Fibroblast of skin of left quadriceps (primary cell): ENCODE measurements around the gene OSM.

Source experiments
- DNase-seq, 2 experiments: peaks; one replicate each; pipeline ENCODE4 v3.0.0-alpha.2; 2013; ENCODE audit warnings: low read depth in 2 of 2

The OSM gene

GRCh38 chr22:30297991-30298701 is 31.5 kb upstream of the OSM start:
- no peak for DNase-seq

DNA sequence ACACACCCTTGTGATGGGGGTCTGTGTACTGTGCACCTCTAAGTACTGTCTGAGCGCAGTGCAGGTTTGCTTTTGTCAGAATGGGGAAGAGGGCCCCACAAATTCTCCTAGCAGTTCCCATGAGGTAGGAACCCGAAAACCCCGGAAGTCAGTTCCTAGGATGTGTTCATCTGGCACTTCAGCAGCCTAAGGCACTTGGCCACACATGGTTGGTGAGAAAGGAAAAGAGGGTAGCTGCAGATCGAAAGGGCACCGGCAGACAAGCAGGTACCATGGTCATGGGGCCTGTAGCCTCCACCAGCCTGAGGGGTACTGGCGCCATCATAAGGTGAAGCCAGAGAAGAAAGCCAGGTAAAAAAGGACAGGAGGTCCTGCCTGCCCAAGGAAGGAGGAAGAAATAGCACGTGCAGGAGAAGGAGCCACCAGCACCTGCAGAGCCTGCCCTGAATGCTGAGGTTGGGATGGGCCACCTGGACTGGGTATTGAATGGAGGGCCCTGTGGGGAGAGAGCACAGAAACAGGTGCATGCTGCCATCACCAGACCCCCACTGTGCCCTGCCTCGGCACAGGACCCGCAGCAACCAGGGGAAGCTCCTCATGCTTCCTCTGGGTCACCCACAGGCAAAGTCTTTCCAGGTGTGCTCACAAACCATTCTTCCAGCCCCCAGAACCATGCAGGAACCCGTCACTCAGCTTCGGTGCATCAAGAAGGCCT is 30.8 kb upstream of the OSM start:
- no peak for DNase-seq

- DNase-seq = no peak
These were observed 30.2 kb upstream of the OSM start for GRCh38 chr22:30296833-30297232.

- DNase-seq = no peak
These were observed 29.7 kb upstream of the OSM start for GRCh38 chr22:30296324-30296723.

- DNase-seq = no peak
These were observed 28.9 kb upstream of the OSM start for GRCh38 chr22:30295576-30295975.

DNA sequence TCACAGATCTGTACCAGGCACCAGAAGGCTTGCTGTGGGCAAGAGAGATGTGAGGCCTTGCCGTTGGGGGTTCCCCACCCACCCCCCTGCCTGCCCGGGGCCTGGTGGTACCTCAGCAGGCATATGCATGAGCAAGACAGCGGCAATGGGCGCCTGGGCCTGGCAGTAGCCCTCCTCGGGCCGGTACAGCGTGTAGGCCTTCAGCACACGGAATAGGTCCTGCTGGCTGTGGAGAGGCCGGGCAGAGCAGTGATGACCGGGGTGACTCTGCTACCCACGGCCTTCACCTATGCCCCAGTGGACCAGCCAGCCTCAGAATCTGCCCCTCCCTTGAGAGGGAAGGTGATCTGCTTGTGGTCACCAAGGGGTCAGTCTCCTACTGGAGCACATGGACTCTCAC is 28.2 kb upstream of the OSM start:
- DNase-seq = no peak

DNA sequence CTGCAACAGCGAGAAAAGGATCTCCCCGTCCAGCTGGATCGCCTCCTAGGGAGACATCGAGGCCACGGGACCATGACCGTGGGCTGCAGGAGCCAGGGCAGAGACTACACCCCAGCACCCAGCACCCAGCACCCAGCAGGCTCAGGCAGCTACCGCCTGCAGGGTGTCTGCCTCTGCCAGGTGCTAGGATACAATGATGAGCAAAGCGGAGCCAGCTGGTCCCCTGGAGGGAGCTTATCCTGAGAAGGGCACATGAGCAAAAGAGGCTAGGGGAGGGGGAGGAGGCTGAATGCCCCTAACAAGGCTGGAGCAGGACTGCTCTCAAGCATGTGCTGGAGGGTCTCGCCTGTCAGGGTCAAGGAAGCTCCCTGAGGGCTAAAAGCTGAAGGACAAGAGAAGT is 27.4 kb upstream of the OSM start:
- no peak for DNase-seq

- DNase-seq = no peak
These were observed 26.4 kb upstream of the OSM start for GRCh38 chr22:30293026-30293425.

DNA sequence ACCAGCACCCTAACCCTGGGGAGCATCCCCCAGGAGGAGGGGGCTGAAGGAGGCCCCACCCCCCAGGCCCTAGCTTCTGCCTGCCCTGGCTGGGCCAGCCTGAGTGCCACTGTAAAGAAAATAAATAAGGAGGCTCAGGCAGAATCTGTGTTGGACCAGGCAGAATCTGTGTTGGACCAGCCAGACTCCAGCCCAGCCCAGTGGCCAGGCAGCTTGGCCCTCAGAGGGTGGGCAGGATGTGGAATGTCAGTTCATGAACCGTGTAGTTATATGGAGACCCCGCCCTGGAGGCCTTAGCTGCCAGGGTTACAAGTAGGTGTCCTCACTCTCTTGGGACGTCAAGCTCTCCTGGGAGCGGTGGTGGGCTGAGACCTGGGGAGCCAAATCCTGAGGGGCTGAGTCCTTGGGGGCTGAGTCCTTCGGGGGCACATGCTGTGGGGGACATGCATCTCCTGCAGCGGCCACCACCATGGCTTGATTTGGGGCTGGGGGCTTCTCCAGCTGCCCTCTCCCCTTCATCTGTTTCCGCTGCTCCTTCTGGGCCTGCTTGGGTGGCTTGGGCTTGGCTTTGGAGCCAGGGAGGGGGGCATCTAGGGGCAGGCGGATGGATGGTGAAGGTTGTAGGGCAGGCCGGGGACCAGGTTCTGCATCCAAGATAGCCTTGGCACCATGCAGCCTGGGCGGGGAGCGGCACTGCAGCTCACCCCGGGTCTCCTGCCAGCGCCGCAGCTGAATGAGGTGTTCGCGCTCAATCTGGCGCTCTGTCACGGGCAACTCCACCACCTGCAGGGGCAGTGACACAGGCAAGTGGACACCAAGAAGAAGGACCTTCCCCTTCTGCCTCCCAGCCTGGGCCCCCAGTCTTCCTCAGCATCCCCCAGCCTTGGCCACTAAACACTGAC is 25.7 kb upstream of the OSM start:
- no peak for DNase-seq

DNA sequence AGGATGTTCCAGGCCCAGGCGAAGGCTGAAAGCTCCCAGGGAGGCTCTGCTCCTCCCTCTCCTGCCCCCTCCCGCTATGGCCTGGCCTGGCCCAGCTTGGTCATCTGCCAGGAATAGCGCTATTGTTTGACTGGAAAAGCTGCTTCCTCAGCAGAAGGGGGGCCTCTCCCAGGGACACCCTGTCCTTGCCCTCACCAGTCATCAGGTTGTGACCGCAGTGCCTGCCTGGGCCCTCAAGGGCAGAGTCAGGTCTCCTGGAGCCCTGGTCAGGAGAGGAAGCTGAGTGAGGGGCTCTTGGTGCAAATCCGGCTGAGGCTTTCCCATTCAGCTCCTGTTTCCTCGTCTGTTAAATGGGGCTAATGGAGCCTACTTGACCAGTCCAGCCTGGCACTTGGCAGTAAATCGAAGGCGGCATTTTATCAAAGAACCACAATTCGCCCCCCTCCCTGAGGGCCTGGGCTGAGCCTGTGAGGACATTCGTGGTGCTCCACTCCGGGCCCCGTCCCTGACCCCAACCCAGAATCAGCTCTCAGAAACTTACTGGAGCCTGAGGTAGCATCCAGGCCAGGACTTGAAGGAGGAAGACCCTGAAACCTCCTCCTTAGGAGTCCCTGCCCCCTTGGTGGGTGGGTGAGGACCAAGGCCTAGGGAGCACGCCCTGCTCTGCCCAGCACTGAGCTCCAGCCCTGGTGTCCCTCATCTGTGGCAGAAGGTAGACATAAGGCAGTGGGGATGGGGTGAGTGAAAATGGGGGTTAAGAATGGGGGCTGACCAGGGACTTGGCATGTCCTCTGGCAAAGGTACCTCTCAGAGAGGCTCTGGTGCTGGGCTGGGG is 24.6 kb upstream of the OSM start:
- DNase-seq = no peak

DNA sequence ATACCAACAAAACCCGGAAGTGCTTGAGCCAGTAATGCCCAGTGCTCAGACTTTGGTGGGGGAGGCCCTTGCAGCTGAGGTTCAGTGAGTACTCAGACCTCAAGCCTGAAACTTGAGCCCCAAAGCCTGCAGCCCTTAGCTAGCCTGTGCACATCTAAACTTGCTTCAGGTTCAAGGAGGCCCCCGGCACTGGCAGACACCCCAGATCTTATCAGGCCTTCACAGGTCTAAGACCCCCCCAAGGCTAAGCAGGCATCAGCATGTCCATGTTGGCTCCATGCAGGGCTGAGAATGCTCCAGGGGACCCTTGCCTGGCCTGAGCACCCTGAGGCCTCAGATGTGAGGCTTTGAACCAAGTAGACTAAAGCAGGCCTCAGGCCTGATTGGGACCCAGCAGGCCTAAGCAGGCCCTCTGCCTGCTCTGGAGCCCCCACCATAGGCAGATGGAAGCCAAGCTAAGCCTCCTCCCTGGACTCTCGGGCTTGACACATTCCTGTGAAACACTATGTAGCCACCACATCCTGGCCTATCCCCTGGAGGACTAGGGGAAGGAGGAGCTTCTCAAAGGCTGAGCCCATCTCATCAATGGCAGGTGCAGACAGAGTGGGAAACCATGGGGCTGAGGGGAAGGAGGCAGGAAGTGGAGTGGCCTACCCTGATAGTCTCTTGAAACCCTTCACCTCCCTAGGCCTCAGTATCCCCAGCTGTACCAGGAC is 23.8 kb upstream of the OSM start:
- DNase-seq = peak in 1 of 2 experiments; percentile 22

GRCh38 chr22:30289980-30290313 is 23.3 kb upstream of the OSM start:
- no peak for DNase-seq

- peak; percentile 93 to 94 for DNase-seq
These were observed 22.7 kb upstream of the OSM start, which contains the start of gene CASTOR1 for GRCh38 chr22:30289141-30289979. Gene CASTOR1, minus strand, starts transcription at chr22:30289505. Its CDS starts 8 bp downstream, at chr22:30289497.

GRCh38 chr22:30288419-30289140 is 21.9 kb upstream of the OSM start:
- DNase-seq = no peak

DNA sequence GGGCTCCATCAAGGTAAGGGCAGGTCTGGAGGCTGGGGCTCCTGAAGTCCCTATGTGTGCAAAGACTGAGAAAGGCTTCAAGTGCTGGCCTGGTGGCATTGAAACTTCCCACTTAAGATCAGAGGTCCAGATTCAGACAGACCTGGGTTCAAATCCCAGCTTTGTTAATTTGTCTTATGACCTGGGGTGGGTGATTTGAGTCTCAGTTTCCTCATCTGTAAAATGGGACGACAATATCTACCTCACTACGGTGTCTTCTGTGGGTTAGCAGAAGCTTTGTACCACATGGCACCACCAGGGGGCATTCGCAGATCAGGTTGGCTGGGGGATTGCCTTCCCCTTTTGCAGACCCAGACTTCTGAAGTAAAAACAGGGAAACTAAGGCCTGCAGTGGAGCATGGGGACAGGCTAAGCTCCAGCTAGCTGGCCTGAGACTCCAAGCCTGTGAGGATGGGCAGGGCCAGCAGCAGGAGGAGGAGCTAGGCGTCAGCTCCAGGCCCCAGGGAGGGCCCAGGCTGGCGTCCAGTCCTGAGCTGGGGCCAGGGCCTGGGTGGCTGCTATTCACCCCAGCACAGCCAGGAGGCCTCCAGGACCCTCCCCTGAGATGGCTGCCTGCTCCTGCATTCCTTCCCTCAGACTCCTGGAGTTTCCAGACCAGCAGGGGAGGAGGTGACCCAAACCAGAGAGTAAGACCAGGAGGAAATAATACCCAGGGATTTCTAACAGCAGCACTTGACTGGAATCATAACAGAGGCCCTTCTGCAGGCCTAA is 21.2 kb upstream of the OSM start:
- DNase-seq = peak; percentile 65 to 68

GRCh38 chr22:30286813-30287647 is 20.4 kb upstream of the OSM start:
- no peak for DNase-seq

- no peak for DNase-seq
These were observed 19.7 kb upstream of the OSM start for GRCh38 chr22:30286331-30286730.

GRCh38 chr22:30285846-30286200 is 19.2 kb upstream of the OSM start:
- no peak for DNase-seq
